Adrenal gland (tissue), 12 donors: ENCODE data around the gene PTTG2. TPM values are rescaled to one million over a fixed set of nuclear protein-coding genes. Genes with fewer than 3 reads are reported as not detected.
A peak's percentile ranks its signal among the peaks of the same experiment; 100 is the strongest.
"Not testable (repeated sequence)": the region's sequence is repeated elsewhere in the genome, so short reads cannot be mapped to it uniquely, and the experiment has no call there.

Experiments
- DNase-seq, 7 donors: peaks; one replicate each; pipeline ENCODE4 v3.0.0-alpha.2; 2019 to 2020
- H3K27ac ChIP-seq, 5 donors: fragments of 200-600 bp; sonication (generic) in 4 of 5; 1 replicate in 3 of 5; 2 replicates in 2 of 5; pipeline versions ENCODE4 v1.5.1 to v1.8.0; 2016 to 2020; ENCODE audit warnings: mild to moderate bottlenecking in 1 of 5
- H3K27me3 ChIP-seq: fragments of 200-600 bp; 2 replicates; pipeline ENCODE4 v1.8.0; 2021
- H3K36me3 ChIP-seq, 2 donors: fragments of 200-600 bp; replicated peaks in 1 of 2; 1 replicate in 1 of 2; 2 replicates in 1 of 2; pipeline versions ENCODE4 v1.5.1 to v1.8.0; 2018 to 2022
- H3K4me1 ChIP-seq, 2 donors: fragments of 200-600 bp; replicated peaks in 1 of 2; 1 replicate in 1 of 2; 2 replicates in 1 of 2; pipeline versions ENCODE4 v1.5.1 to v1.8.0; 2018 to 2021
- H3K4me3 ChIP-seq, 4 donors: fragments of 200-600 bp; sonication (generic) in 3 of 4; one replicate each; pipeline ENCODE4 v1.5.1; 2016 to 2018
- H3K9me3 ChIP-seq, 3 donors: fragments of 200-600 bp; sonication (generic) in 1 of 3; replicated peaks in 1 of 3; 1 replicate in 2 of 3; 2 replicates in 1 of 3; pipeline versions ENCODE4 v1.5.1 to v1.8.0; 2016 to 2021
- POLR2A ChIP-seq, 2 donors: fragments of 450-650 bp; IDR thresholded peaks; one replicate each; pipeline ENCODE4 v1.6.1; 2017; ENCODE audit warnings: antibody characterized with exemption in 2 of 2, mild to moderate bottlenecking in 2 of 2, moderate library complexity in 1 of 2
- WGBS, 4 donors: extraction: QIAGEN DNeasy Blood & Tissue Kit in 2 of 4; methylation state at CpG; one replicate each; pipeline versions ENCODE4 v1.1.5 to v1.1.7; 2013 to 2017; 5-methylcytosine and 5-hydroxymethylcytosine counted together
- intact Hi-C, 2 donors: fragments of 100-400 bp; cut with DNase I; formaldehyde crosslinking; loops; one replicate each; pipeline versions ENCODE4 v1.14.1 to v1.15.0; 2022 to 2023
- polyA plus RNA-seq, 3 donors: library from polyadenylated mRNA; stranded (reverse); fragments of 200-250 nt in 2 of 3; fragments of 350-450 nt in 1 of 3; fragmentation: Illumina TruSeq in 1 of 3; extraction: RNeasy Lipid Tissue Mini Kit (QIAGEN cat#74804) in 1 of 3; gene quantifications; one replicate each; pipeline ENCODE4 v1.2.3, GENCODE V29; 2013 to 2014
- total RNA-seq, 9 donors: library from RNA; depleted of rRNA in 4 of 9; stranded (reverse); fragments of >200 nt in 4 of 9; fragments of 120-200 nt in 1 of 9; fragmentation: NEBNext Ultra II Directional in 1 of 9; extraction: Animal tissue kit (Norgen Biotek cat#: 25700) in 1 of 9; gene quantifications; one replicate each; pipeline versions ENCODE4 v1.1.0 to v1.2.4, GENCODE V29; 2013 to 2023
- TF ChIP-seq, protein P1 (sequence below), 6 experiments: fragments of 450-650 bp in 4 of 6; fragments of 200-600 bp in 2 of 6; sonication (generic) in 1 of 6; IDR thresholded peaks; 1 replicate in 5 of 6; 2 replicates in 1 of 6; pipeline versions ENCODE4 v1.5.1 to v1.8.0; 2016 to 2021; ENCODE audit warnings: antibody characterized with exemption in 6 of 6, mild to moderate bottlenecking in 2 of 6, moderate library complexity in 1 of 6
- donor health status: healthy with polysubstance abuse.
- donor health status: Bipolar disorder and iron deficiency.
- donor health status: DM: yes; HTN: yes; CAD: no.
- donor health status: DM: no; HTN: no; CAD: no.
- donor health status: DM: no; HTN: no; CAD: no.
- donor health status: DM: yes; HTN: yes; CAD: no.

Gene PTTG2
- total and polyA plus RNA-seq, 12 donors = 0.13 to 1.2 (median 0.32) TPM; not detected in 7

DNA sequence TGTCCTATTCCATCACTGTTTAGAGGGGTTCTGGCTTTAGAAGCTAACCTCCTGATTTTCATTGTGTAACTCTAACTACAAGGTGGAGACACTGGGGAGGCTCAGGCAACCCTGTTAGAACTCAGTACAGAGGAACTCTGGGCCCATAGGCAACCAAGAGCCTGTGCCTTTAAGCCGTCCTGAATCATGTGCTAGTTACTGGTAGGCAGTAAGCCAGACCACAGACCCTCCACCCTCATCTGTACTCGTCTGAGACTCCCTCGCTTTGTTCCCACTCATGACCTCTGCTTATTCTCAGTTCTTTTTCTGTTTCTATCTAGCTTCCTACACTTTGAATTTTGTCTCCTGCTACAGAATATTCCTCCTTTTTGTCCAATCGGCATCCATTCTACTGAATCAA is 37.9 kb upstream of the PTTG2 start:
- Histone ChIP-seq H3K27ac (no peak overlapping the region), H3K4me1 (no peaks in the 10 kb centered on the region), H3K9me3 (no peaks in the 10 kb centered on the region), H3K4me3 (no peak overlapping the region), H3K27me3 (no peaks in the 10 kb centered on the region), H3K36me3 (no peaks in the 10 kb centered on the region)
- intact Hi-C loops = no loop called here
- 61 to 72% (median 61%) methylated on average over 4 of the region's 4 CpGs for WGBS, 4 donors
- DNase-seq = peak in 1 of 7 donors; percentile 20
- TF ChIP-seq POLR2A (IDR thresholded peaks at IDR 0.05) = no peak
- TF ChIP-seq, protein P1, sequence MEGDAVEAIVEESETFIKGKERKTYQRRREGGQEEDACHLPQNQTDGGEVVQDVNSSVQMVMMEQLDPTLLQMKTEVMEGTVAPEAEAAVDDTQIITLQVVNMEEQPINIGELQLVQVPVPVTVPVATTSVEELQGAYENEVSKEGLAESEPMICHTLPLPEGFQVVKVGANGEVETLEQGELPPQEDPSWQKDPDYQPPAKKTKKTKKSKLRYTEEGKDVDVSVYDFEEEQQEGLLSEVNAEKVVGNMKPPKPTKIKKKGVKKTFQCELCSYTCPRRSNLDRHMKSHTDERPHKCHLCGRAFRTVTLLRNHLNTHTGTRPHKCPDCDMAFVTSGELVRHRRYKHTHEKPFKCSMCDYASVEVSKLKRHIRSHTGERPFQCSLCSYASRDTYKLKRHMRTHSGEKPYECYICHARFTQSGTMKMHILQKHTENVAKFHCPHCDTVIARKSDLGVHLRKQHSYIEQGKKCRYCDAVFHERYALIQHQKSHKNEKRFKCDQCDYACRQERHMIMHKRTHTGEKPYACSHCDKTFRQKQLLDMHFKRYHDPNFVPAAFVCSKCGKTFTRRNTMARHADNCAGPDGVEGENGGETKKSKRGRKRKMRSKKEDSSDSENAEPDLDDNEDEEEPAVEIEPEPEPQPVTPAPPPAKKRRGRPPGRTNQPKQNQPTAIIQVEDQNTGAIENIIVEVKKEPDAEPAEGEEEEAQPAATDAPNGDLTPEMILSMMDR (IDR thresholded peaks at IDR 0.05) = no peak

DNA sequence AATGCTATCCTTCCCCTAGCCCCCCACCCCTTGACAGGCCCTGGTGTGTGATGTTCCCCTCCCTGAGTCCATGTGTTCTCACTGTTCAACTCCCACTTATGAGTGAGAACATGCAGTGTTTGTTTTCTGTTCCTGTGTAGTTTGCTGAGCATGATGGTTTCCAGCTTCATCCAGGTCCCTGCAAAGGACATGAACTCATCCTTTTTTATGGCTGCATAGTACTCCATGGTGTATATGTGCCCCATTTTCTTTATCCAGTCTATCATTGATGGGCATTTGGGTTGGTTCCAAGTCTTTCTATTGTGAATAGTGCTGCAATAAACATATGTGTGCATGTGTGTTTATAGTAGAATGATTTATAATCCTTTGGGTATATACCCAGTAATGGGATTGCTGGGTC is 37.1 kb upstream of the PTTG2 start:
- H3K4me1 ChIP-seq, H3K9me3 ChIP-seq, H3K27me3 ChIP-seq, H3K27ac ChIP-seq, H3K4me3 ChIP-seq, DNase-seq, H3K36me3 ChIP-seq, intact Hi-C loops: not testable (repeated sequence)

- intact Hi-C loops = no loop called here
- Histone ChIP-seq H3K9me3 (no peaks in the 10 kb centered on the region), H3K27me3 (no peaks in the 10 kb centered on the region), H3K27ac (no peak overlapping the region), H3K36me3 (no peaks in the 10 kb centered on the region), H3K4me1 (peaks cover 0 to 11% of the 10 kb centered on the region in 2 donors), H3K4me3 (no peak overlapping the region)
- no peak for DNase-seq
- 75 to 78% (median 76%) methylated on average over 7 of the region's 7 CpGs for WGBS, 4 donors
- TF ChIP-seq POLR2A (IDR thresholded peaks at IDR 0.05) = no peak
- TF ChIP-seq, protein P1 (IDR thresholded peaks at IDR 0.05) = no peak
Observed at GRCh38 chr4:37924946-37925345, 35.3 kb upstream of the PTTG2 start.

DNA sequence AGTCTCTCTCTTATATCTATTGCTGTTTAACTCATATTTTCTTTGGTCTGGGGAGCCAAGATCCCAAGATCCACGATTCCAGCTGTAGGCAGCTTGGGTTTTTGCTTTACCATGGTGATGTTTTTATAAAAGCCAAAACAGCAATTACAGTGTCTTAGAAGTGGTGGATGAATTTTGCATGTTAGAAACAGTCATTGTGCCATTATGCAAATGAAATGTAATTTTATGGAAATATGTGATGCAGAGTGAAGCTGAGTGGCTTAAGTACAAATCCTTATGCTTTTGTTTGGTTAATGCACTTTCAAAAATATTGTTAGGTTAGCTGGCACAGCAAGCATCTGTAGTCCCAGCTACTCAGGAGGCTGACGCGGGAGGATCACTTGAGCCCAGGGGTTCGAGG is 32.8 kb upstream of the PTTG2 start:
- Histone ChIP-seq H3K4me3 (no peak overlapping the region), H3K27me3 (no peaks in the 10 kb centered on the region), H3K27ac (no peak overlapping the region), H3K4me1 (peaks cover 0 to 11% of the 10 kb centered on the region in 2 donors), H3K36me3 (no peaks in the 10 kb centered on the region), H3K9me3 (no peaks in the 10 kb centered on the region)
- intact Hi-C loops = no loop called here
- 75 to 88% (median 84%) methylated on average over 4 of the region's 4 CpGs for WGBS, 4 donors
- no peak for TF ChIP-seq POLR2A (IDR thresholded peaks at IDR 0.05)
- TF ChIP-seq, protein P1 (IDR thresholded peaks at IDR 0.05) = no peak
- no peak for DNase-seq
